Colonic mucosa (tissue), 4 donors: Measurements from ENCODE around the gene PTPRJ. TPM values are rescaled to one million over a fixed set of nuclear protein-coding genes. Genes with fewer than 3 reads are reported as not detected.
"Not testable (repeated sequence)": the region's sequence is repeated elsewhere in the genome, so short reads cannot be mapped to it uniquely, and the experiment has no call there.

Source experiments
- DNase-seq: peaks from one replicate; pipeline ENCODE4 v3.0.0-alpha.2; 2020
- H3K27ac ChIP-seq: fragments of 200-600 bp; one replicate; pipeline ENCODE4 v1.8.0; 2021
- H3K27me3 ChIP-seq: fragments of 200-600 bp; one replicate; pipeline ENCODE4 v1.8.0; 2021
- H3K36me3 ChIP-seq: fragments of 200-600 bp; one replicate; pipeline ENCODE4 v1.8.0; 2021
- H3K4me1 ChIP-seq: fragments of 200-600 bp; one replicate; pipeline ENCODE4 v1.8.0; 2021; ENCODE audit warnings: mild to moderate bottlenecking
- H3K4me3 ChIP-seq: fragments of 200-600 bp; one replicate; pipeline ENCODE4 v1.8.0; 2021
- H3K9ac ChIP-seq, 2 donors: one replicate each; pipeline ENCODE4 v1.7.0; 2013; ENCODE audit warnings: control low read depth in 2 of 2, low read depth in 2 of 2, low read length in 2 of 2
- H3K9me3 ChIP-seq: fragments of 200-600 bp; one replicate; pipeline ENCODE4 v1.8.0; 2021
- CTCF ChIP-seq: fragments of 200-600 bp; IDR thresholded peaks from one replicate; pipeline ENCODE4 v1.8.0; 2022; ENCODE audit warnings: antibody characterized with exemption, mild to moderate bottlenecking
- intact Hi-C: fragments of 100-400 bp; cut with DNase I; formaldehyde crosslinking; loops from one replicate; pipeline ENCODE4 v1.14.1; 2022
- total RNA-seq, 2 donors: library from RNA; stranded (reverse); fragmentation: NEBNext Ultra II Directional in 1 of 2; extraction: Animal tissue kit (Norgen Biotek cat#: 25700) in 1 of 2; gene quantifications; one replicate each; pipeline ENCODE4 v1.2.1, GENCODE V29; 2021
- donor health status: healthy.
- donor health status: DM: no; HTN: no; CAD: no.
- donor health status: DM: no; HTN: no; CAD: no.

PTPRJ gene
- 10 to 100 TPM; 37.5 to 45.7 TPM for total RNA-seq

- peaks cover 4% of the 10 kb centered on the region for H3K27me3 ChIP-seq
- TF ChIP-seq CTCF: no peak
- peak within 1 kb of the TSS; percentile 81 for H3K4me3 ChIP-seq
- peak within 1 kb of the TSS; percentile 56 for H3K27ac ChIP-seq
- peaks cover 9% of the 10 kb centered on the region for H3K4me1 ChIP-seq
- H3K9me3 ChIP-seq: no peaks in the 10 kb centered on the region
- DNase-seq: peak; percentile 71
- intact Hi-C loops: no loop called here
- H3K9ac ChIP-seq: peak within 1 kb of the TSS; percentile 81 to 82
- H3K36me3 ChIP-seq: no peaks in the 10 kb centered on the region
Observed at GRCh38 chr11:47980088-47980906, at the start of gene PTPRJ. Gene PTPRJ, plus strand, starts transcription at chr11:47980559. Its CDS starts 354 bp downstream, at chr11:47980913.

- Histone ChIP-seq H3K9ac (no peak overlapping the region), H3K27ac (no peak overlapping the region), H3K4me1 (no peaks in the 10 kb centered on the region), H3K9me3 (no peaks in the 10 kb centered on the region), H3K36me3 (no peaks in the 10 kb centered on the region), H3K27me3 (no peaks in the 10 kb centered on the region), H3K4me3 (no peak overlapping the region)
- no peak for TF ChIP-seq CTCF
- intact Hi-C loops: no loop called here
- DNase-seq: no peak
Observed at GRCh38 chr11:47932544-47932943, 47.8 kb upstream of the PTPRJ start.

GRCh38 chr11:47933797-47934196, 46.6 kb upstream of the PTPRJ start:
- intact Hi-C loops: loop anchor here (2.0 kb wide), 1 partner anchor 177 kb away; no protein-coding TSS in a partner anchor
- not testable (repeated sequence) for H3K4me3 ChIP-seq, H3K9me3 ChIP-seq, H3K9ac ChIP-seq, H3K27ac ChIP-seq, DNase-seq, H3K27me3 ChIP-seq, H3K4me1 ChIP-seq, H3K36me3 ChIP-seq

GRCh38 chr11:47938791-47939560, 41.4 kb upstream of the PTPRJ start:
- Histone ChIP-seq H3K27ac (no peak overlapping the region), H3K9ac (no peak overlapping the region), H3K9me3 (no peaks in the 10 kb centered on the region), H3K4me3 (no peak overlapping the region), H3K36me3 (no peaks in the 10 kb centered on the region), H3K4me1 (no peaks in the 10 kb centered on the region), H3K27me3 (no peaks in the 10 kb centered on the region)
- DNase-seq: no peak
- intact Hi-C loops: no loop called here
- TF ChIP-seq CTCF: no peak

- no peak overlapping the region for H3K9ac ChIP-seq
- H3K27ac ChIP-seq: no peak overlapping the region
- no peaks in the 10 kb centered on the region for H3K27me3 ChIP-seq
- H3K9me3 ChIP-seq: no peaks in the 10 kb centered on the region
- H3K4me1 ChIP-seq: no peaks in the 10 kb centered on the region
- H3K4me3 ChIP-seq: no peak overlapping the region
- intact Hi-C loops: no loop called here
- DNase-seq: no peak
- H3K36me3 ChIP-seq: no peaks in the 10 kb centered on the region
- TF ChIP-seq CTCF: no peak
Observed at GRCh38 chr11:47940904-47941649, 39.3 kb upstream of the PTPRJ start.
